ENCODE results near the gene TM9SF3. TPM values are rescaled to one million over a fixed set of nuclear protein-coding genes. Genes with fewer than 3 reads are reported as not detected.

The TM9SF3 gene
- total and polyA plus RNA-seq, 2 donors (not counting 1 experiment from before 2014, with no cell fraction given) = 6.9 to 63.4 TPM

DNA sequence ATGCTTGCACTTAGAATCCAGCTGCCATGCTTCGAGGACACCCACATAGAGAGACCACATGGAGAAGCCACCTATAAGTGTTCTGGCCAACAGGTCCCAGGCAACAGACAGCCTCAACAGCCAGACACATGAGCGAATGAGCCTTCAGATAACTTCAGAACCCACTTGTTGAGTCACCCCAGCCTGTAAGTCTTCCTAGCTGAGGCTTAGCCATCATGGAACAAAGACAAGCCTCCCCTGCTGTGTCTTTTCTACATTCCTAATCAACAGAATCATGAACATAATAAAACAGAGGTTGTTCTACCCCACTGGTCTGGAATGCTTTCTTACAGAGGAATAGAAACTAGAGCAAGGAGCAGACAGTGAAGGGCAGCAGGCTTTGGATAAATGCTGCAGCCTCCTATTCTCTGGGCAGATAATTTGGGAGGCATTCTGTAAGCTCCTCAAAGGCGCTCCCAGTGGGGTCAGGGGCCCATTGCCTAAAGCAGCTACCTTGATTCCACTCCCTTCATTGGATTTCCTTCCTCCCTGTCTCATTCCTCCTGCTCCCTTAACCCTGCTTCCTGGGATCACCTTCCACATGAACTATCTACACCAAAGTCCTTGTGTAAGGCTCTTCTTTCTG is 77.7 kb downstream of the TM9SF3 start:
- Histone ChIP-seq H3K27me3 (replicated peaks in 1 of 4; ENCODE audit: control extremely low read depth in 1 of 4, control insufficient read depth in 3 of 4, insufficient read depth in 4 of 4, low read length in 3 of 4) (peaks cover 0 to 21% (median 2%) of the 10 kb centered on the region in 4 experiments), H3K36me3 (replicated peaks in 1 of 2; ENCODE audit: control extremely low read depth in 1 of 2, control insufficient read depth in 1 of 2, extremely low read depth in 1 of 2, insufficient read depth in 2 of 2, low read length in 1 of 2) (no peaks in the 10 kb centered on the region), H2AFZ (ENCODE audit: insufficient read depth, low read depth, low read length, poor library complexity, severe bottlenecking) (no peak overlapping the region), H3K4me2 (replicated peaks; ENCODE audit: low read depth, low read length, poor library complexity, severe bottlenecking) (no peak overlapping the region), H3K4me1 (ENCODE audit: control insufficient read depth in 2 of 2, insufficient read depth in 2 of 2, low read length in 2 of 2) (peaks cover 9 to 15% of the 10 kb centered on the region in 2 donors), H3K27ac (ENCODE audit: low read length in 2 of 2) (no peak overlapping the region), H3K9ac (ENCODE audit: low read length) (no peak overlapping the region), H3K4me3 (ENCODE audit: control extremely low read depth in 1 of 5, extremely low read depth in 1 of 5, insufficient read depth in 1 of 5, low read depth in 2 of 5, low read length in 4 of 5) (no peak overlapping the region), H4K20me1 (ENCODE audit: control insufficient read depth, insufficient read depth, low read length, poor library complexity, severe bottlenecking) (no peaks in the 10 kb centered on the region), H3K79me2 (ENCODE audit: control insufficient read depth, insufficient read depth, low read length) (no peaks in the 10 kb centered on the region), H3K9me3 (ENCODE audit: control extremely low read depth in 1 of 3, control insufficient read depth in 2 of 3, insufficient read depth in 1 of 3, low read length in 2 of 3) (peaks cover 0 to 3% (median 0%) of the 10 kb centered on the region in 3 donors)
- WGBS (ENCODE audit: insufficient coverage) = 84% methylated on average over 2 of the region's 3 CpGs
- ChIA-PET CTCF (no interaction called here), POLR2A (no interaction called here)
- intact Hi-C loops (cut with micrococcal nuclease) = no loop called here
- H3K4me1 Mint-ChIP-seq = peaks cover 15% of the 10 kb centered on the region
- no peak for DNase-seq
- TF ChIP-seq CTCF (IDR thresholded peaks at IDR 0.05) = no peak
- no peak for TF ChIP-seq EZH2 (IDR thresholded peaks at IDR 0.05; ENCODE audit: borderline replicate concordance, insufficient read depth, low read depth, low read length, poor library complexity, severe bottlenecking)
- no peaks in the 10 kb centered on the region for H3K27me3 Mint-ChIP-seq
- no peak overlapping the region for H3K4me3 Mint-ChIP-seq
- ATAC-seq (ENCODE audit: low read depth) = no peak
- no peaks in the 10 kb centered on the region for H3K9me3 Mint-ChIP-seq (ENCODE audit: insufficient read depth)
- H3K27ac Mint-ChIP-seq = no peak overlapping the region

- Histone ChIP-seq H3K9ac (ENCODE audit: low read length) (no peak overlapping the region), H2AFZ (ENCODE audit: insufficient read depth, low read depth, low read length, poor library complexity, severe bottlenecking) (no peak overlapping the region), H4K20me1 (ENCODE audit: control insufficient read depth, insufficient read depth, low read length, poor library complexity, severe bottlenecking) (no peaks in the 10 kb centered on the region), H3K4me3 (ENCODE audit: control extremely low read depth in 1 of 5, extremely low read depth in 1 of 5, insufficient read depth in 1 of 5, low read depth in 2 of 5, low read length in 4 of 5) (no peak overlapping the region), H3K27ac (ENCODE audit: low read length in 2 of 2) (no peak overlapping the region), H3K27me3 (replicated peaks in 1 of 4; ENCODE audit: control extremely low read depth in 1 of 4, control insufficient read depth in 3 of 4, insufficient read depth in 4 of 4, low read length in 3 of 4) (peaks cover 0 to 11% (median 0%) of the 10 kb centered on the region in 4 experiments), H3K9me3 (ENCODE audit: control extremely low read depth in 1 of 3, control insufficient read depth in 2 of 3, insufficient read depth in 1 of 3, low read length in 2 of 3) (no peaks in the 10 kb centered on the region), H3K4me2 (replicated peaks; ENCODE audit: low read depth, low read length, poor library complexity, severe bottlenecking) (no peak overlapping the region), H3K36me3 (replicated peaks in 1 of 2; ENCODE audit: control extremely low read depth in 1 of 2, control insufficient read depth in 1 of 2, extremely low read depth in 1 of 2, insufficient read depth in 2 of 2, low read length in 1 of 2) (no peaks in the 10 kb centered on the region), H3K4me1 (ENCODE audit: control insufficient read depth in 2 of 2, insufficient read depth in 2 of 2, low read length in 2 of 2) (peaks cover 0 to 2% of the 10 kb centered on the region in 2 donors), H3K79me2 (ENCODE audit: control insufficient read depth, insufficient read depth, low read length) (no peaks in the 10 kb centered on the region)
- H3K4me1 Mint-ChIP-seq = peaks cover 3% of the 10 kb centered on the region
- 100% methylated on average over 2 of the region's 2 CpGs for WGBS (ENCODE audit: insufficient coverage)
- H3K9me3 Mint-ChIP-seq (ENCODE audit: insufficient read depth) = no peaks in the 10 kb centered on the region
- DNase-seq (no peak), ATAC-seq (ENCODE audit: low read depth) (no peak)
- no peak overlapping the region for H3K27ac Mint-ChIP-seq
- H3K27me3 Mint-ChIP-seq = no peaks in the 10 kb centered on the region
- ChIA-PET CTCF (no interaction called here), POLR2A (no interaction called here)
- no peak for TF ChIP-seq CTCF (IDR thresholded peaks at IDR 0.05)
- TF ChIP-seq EZH2 (IDR thresholded peaks at IDR 0.05; ENCODE audit: borderline replicate concordance, insufficient read depth, low read depth, low read length, poor library complexity, severe bottlenecking) = no peak
- intact Hi-C loops (cut with micrococcal nuclease) = no loop called here
- H3K4me3 Mint-ChIP-seq = no peak overlapping the region
Measured at GRCh38 chr10:96507044-96507443, 79.8 kb downstream of the TM9SF3 start.
